Cerebellar cortex (tissue), 1 donor: ENCODE data around the gene MARK2.

ENCODE experiments used
- DNase-seq: peaks from one replicate; pipeline ENCODE4 v3.0.0-alpha.2; 2015; ENCODE audit warnings: low spot score

The MARK2 gene

DNA sequence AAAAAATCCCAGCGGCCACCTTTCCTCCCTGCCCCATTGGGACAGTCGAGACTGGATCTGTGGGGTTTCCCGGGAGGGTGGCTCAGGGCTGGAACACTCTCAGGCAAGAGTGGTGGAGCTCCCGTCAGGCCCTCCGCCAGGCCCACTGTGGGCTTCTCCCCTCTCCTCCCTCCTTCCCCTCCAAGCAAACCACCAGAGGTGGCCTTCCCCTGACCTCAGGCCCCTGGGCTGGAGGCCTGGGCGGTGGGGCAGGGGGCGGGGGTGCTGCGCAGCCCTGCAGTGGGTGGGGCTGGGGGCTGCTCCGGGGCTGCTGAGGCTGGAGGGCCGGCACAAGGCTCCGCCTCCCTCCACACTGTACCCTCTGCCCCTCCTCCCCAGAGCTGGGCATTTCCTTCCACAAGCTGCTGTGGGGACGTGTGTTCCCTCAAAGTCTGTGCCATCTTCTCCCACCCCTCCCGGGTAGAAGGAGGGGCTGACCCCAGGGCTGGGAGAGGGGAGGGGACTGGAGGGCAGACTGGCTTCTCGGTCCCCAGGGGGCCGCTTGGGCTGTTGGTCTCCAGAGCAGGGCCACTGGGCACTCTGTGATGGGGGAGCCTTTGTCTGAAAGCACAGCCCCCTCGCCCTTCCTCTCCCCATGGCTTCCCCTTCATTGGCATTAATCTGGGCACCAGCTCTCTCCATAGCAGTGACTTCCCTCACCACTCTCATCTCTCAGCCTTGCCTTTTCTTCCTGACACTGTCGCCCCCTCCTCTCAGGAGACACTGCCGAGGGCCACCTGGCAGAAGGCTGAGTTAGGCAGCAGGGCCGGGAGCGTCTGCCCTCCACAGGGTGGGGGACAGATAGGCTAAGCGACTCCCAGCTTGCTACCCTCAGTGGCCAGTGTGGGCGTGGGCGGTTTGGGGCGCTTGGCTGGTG lies 70.9 kb downstream of the MARK2 start:
- DNase-seq = peak; percentile 40

DNA sequence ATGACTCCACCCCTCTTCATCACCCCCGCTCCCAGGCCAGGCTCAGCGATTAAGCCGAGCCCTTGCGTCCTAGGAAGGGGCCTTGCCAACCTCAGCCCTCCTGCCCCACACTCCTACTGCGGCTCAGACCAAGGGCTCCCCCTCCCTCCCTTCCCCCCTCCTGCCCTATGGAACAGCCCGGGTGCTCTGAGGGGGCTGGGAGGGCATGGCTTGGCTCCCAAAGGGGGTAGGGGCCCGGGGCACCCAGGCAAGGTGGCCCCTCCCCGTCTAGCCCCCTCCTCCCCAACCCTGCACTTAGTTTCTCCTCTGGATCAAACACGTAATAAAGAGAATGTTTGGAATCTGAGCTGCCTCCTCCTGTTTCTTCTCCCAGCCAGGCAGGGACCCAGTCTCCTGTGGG lies 71.8 kb downstream of the MARK2 start:
- DNase-seq = no peak

DNA sequence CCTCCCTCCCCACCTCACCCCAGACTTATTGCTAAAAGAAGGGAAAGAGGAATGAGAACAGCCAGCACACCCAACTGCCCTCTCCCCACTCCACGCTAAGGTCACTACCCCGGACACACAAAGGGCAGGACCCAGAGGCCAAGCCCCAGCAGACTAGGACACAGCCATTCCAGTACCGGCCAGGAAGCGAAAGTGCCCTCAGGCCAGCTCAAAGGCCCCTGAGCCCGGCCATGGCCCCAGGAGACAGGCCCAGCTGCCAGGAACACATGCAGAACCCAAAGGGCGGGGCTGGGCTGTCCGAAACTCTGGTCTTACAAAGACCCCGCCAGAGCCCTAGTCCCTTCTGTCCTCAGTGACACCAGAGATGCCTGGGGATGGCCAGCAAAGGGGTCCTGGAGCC lies 72.5 kb downstream of the MARK2 start:
- DNase-seq = peak; percentile 31

DNA sequence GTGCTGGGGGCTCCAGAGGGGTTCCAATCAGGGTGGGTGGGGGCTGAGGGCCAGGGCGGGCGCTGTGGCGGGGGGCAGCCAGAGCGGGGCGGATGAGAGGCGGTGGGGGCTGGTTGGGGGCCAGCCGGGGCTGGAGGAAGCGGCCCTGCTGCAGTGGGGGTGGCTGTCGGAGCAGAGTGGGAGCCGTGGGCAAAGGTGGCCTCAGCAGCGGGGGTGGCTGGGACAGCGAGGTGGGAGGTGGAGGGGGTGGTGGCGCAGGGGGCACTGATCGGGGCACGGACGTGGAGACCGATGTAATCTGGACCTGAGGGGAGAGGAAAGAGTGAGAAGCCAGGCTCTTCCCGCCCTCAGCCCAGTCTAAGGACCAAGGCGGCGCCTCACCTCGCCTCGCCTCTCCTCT lies 73.0 kb downstream of the MARK2 start:
- DNase-seq = no peak

DNA sequence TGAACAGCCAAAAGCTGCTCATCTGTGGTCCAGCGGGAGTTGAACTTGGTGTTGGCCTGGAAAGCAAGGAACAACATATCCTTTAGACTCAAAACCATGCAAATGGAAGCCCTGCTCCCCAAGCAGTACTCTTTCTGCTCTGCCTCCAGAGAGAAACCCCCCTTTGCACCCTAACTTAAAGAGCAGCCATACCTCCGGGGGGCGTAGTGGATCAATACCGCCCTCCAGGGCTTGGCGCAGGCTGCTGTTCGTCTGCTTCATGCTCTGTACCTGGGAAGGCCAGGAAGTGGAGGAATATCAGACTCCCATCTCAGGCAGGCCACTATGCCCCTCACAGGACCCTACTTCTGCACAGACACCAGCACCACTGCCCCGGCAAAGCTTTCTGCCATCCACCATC lies 73.8 kb downstream of the MARK2 start:
- no peak for DNase-seq

DNA sequence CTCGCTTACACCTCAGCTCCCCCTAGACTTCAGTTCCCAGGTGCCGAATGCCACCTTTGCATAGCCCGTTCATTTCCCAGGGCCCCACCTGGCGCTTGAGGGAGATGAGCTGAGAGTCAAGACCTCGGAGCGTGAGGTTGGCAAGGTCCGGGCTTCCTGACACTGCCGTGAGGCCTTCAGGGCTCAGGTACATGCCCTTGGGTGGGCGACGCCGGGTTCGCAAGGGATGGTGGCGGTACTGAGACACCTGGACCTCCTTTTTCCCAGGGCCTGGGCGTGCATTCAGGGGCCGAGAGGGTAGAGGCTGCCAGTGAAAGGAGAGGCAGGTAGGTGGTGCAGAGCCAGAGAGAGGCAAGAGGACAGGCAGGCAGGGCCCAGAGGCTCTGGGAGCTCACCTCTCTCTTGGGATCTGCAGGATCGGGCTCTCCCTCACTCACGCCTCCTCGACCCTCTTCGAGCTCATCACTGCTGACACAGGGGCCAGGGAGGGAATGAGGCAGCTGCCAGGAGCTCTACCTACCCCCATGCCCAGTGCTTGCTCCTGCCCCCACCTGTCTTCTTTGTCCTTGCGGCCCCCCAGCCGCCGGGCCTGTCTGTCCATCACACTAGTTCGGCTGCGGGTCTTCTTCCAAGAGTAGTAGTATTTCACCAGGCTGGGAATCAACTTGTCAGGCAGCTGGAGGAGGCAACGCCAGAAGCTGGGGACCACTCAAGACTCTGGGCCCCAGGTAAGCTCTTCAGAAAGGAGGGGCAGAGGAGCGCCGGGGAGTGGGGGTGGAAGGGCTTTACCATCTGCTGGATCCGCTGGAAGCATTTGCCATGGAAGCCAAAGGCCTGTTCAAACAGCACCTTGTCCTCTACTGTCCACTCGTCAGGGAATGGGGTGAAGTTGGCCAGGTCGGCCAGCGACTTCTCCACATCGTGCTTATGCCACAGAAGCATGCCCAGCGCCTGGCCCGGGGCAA lies 75.2 kb downstream of the MARK2 start:
- no peak for DNase-seq

DNA sequence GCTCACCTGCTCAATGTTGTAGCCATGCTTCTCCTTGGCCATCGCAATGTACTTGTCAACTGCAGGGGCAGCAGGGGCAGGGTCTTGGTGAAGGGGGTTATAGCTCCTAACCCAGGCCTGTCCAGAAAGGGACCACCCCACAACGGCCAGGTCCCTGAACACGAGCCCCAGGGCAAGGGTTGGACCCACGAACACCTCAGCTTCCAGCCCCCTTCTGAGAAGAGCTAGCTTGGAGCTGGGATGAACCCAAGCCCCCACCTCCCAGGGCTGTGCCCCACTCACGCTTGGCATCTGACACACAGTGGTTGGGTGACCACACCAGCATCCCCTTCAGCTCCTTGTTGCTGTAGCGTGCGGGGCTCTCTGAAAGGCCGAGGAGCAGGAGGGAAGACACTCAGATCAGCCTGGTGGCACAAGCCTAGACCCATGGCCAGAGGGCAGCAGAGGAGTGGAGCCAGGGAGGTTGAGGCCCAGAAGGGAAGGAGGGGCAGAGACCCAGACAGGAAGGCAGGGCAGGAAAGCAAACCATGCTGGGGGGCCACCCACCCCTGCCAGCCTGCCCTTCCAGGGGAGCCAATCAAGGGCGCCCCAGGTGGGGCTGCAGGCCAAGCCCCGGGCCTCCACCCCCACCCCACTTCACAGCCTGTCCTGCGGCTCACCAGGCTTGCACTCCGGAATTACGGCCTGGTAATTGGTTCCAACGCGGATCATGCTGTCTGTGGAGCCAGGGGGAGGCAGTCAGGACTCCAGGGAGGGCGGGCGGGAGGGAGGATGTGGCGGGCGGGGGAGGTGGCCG lies 76.2 kb downstream of the MARK2 start:
- DNase-seq = peak; percentile 37

DNA sequence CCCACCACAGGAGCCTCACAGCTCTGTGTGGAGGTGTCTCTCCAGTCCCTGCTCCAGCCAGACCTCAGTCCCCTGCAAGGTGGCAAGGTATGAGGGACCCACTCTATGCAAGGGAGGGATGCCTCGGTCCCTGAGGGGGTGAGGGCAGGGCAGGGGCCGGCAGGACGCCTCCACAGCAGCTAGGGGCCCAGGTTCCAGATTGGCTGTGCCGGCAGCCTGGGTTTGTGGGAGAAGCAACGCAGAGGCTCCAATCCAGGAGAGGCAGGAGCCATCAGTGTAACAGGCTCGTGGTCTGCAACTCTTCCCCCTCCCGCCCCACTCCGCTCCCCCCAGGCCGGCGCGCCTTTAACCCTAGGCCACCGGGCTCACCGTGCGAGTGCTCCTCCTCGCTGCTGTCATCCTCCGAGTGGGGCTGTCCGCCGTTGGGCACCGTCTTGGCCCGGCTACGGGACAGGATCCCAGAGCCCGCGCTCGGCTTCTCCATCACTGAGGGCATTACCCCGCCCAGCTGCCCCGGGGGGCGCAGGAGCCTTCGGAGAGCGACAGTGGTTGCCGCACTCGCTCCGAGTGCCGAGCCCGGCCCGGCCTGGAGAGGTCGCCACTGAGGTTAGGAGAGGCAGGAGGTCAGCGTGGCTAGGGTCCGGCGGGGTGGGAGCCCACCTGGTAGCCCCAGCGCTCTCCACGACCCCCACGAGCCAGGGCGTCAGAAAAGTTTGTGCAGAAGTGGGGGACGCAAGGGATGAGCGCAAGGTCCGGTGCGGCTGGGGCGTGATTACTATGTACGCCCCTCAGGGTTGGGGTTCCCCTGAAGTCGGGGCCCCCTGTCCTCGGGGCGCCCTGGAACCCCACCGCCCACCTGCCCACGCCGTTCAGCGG lies 77.3 kb downstream of the MARK2 start:
- peak; percentile 63 for DNase-seq

DNA sequence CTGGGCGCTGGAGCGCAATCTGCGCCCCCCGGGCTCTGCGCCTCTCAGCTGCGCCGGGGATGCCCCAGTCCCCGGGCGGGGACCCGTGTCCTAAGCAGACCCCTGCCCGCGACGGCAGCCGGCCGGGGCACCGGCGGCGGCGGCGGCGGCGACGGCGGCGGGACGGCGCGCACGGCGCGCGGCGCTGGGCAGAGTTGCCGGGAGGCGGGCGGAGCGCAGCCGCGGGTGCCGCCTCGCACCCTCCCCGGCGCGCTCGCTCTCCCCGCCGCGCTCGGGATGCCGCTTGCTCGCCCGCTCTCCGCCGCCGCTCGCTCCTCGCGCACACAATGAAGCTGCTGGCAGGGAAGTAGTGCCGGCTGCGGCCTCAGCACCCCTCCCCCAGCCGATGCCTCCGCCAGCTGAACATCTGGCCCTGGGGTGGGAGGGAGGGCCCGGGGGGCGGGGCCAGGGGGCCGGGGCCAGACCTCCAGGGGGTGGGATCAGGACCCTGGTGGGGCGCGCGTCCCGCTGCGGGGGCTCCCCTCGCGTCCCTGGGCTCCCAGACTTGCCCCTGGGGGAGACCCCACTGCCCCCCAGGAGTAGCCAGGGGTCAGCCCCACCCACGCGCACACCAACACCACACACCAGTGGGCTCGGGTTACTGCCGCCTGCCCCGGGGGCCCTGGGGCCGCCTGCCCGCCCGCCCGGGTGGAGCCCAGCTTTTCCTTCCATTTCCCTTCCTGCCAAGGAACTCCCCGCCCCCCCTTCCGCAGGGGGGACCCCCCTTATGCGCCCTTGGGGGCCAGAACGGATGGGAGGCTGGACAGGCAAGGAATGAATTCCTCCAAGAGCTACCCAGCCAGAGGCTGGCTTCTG lies 78.2 kb downstream of the MARK2 start, which contains the start of gene RCOR2:
RCOR2 (minus strand) TSS at position 328 of the 855 bp plus-strand sequence. CDS start 708 bp downstream, outside the sequence.
- peak; percentile 72 for DNase-seq

DNA sequence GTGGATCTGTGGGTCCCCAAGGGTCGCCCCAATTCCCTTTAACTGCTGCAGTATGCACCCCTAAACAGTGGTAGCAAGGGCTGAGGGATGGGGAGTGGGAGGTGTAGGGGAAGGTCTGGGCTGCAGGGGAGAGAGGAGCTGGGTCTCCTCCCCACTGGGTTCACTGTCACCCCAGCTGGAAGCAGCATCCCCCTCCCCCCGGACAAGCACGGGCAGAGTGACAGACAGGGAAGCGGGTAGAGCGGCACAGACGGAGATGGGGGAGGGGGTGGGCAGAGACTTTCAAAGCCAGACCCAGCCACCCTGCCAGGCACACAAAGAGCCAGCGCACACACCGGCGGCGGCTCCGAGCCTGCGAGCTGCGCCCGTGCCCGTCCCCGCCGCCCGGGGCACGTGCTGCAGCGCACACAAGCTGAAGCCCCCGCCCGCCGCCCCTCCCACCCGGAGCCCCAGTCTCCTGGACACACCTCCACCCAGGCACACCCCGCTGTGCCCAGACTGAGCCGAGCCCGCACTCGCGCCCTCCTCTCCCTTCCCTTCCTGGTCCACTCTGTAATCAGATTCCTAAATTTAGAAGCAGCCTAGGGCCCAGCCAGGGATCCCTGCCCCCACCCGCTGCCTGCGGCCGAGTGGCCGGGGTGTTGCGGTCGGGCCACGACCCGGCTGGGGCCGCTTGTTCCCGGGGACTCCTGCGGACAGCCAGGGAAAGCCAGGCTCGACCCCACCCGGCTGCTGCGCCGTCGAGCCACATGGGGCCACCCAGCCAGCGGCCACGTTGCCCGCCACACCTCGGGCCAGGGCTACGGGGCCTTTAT lies 79.0 kb downstream of the MARK2 start:
- peak; percentile 83 for DNase-seq

DNA sequence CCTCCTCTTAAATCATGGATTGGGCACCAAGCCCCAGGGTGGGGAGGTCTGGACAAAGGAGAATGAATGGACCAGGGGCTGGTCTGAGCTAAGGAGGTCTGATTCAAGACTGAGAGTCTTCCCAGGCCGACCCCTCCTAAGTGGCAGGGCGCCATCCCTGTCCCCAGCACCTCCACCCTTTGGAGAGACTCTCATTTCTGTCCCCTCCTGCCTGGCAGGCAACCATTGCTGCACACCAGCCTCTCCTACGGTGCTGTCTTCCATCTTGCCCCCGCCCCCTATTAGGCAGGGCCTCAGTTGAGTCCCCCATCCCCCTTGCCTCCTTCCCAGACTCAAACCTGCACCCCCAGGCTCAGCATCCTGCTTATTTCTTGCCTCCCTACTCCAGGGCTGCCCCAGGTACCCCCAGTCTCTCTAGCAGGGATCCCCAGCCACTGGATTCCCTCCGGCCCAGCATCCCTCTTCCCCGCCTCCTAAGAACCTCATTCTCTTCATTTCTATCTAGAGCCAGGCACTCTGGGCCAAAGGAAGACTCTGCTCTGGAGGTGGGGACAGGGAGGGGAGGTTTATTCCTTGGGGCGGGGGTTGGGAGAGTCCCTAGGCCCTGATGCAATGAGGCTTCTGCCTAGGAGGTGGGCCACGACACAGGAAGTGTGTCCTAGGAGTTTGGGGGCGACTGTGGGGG lies 79.7 kb downstream of the MARK2 start:
- peak; percentile 78 for DNase-seq

DNA sequence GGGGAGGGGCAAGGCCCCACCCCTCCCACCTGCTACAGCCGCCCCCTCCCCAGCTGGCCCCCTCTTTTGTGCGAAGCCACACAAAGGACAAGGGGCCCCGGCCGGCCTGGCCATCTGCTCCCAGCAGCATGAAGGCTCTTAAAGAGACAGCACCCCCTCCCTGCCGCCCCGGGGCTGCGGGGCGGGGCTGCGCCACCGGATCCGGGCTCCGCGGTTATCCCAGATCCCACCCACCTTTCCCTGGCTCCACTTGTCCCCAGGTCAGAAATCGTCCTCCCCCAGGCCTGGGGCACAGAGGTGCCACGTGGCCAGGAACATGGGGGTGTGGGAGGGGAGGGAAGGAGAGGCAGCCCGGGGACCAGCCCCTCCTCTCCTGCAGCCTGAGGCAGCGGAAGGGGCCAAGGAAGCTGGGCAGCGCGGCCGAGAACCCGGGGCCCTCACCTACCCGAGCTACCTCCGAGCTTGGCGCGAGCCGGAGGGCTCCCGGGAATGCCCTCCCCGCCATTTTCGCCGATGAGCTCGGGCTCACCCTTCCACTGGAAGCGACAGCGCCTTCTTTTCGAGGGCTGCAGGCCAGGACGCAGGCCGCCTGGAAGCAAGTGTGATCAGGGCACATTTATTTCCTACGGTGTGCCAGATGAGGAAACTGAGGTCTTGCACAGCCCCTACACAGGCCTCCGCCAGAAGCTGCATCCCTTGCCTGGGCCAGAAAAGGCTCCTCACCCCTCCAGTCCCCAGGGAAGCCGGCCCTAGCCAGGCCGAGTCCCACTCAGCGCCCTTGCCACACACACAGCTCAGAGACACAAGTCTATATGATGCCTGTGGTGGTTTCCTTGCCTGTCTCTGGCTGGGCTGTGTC lies 80.6 kb downstream of the MARK2 start:
- DNase-seq = peak; percentile 82

DNA sequence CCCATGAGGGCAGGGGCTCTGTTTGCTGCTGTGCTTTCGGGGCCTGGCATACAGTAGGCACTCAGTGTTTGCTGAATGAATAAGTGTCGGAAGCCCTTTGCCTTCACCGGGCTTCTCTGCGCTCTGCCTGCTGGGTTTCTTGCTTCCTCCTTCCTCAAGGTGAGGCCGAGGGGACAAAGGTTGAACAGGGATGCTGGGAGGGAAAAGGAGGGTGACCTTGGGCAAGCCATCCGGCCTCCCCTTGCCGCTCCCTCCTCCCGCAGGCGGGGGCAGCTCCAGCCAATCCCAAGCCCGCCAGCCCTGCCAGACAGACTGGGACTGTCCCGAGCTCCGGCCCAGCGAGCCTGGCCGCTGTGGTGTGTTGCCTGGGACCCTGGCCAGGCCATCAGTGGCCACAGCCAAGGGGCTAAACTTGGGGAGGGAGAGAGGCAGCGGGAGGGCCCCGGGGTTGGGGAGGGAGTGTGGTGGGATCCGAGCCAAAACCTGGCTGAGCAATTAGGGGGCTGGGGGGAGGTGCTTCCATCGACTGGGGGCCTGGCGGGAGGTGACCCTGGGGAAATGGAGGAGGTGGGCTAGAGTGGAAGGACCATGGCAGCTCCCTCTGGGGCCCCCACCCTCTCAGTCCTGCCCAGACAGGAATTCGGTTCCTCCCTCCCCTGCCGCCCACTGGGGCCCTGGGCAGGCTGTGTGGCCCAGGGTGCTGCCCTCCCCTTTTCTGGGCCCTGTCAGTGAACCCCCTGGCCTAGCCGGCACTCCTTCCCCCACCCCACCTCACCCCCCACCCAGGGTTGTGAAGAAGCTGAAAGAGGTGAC lies 81.4 kb downstream of the MARK2 start:
- DNase-seq = peak; percentile 68

DNA sequence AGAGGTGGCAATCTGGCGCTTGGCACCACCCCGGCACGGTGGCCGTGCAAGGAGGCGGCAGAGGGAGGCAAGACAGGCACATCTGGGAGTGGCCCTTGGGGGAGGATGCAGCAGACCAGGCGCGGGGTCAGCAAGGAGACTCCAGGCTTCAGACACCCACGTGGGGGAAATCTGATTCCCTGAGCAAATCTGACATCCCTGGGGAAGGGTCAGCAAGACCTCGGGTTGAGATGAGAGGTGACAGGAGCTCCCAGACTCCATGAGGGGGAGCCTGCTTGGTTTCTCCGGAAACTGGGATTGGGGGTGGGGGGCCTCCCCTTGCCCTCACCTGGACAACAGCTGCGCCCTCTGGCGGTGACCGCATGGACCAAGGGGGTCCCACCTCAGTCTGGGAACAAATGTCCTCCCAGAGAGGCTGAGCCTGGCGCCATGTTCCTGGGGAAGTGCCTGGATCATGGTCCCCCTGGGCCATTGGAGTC lies 82.1 kb downstream of the MARK2 start:
- peak; percentile 48 for DNase-seq

DNA sequence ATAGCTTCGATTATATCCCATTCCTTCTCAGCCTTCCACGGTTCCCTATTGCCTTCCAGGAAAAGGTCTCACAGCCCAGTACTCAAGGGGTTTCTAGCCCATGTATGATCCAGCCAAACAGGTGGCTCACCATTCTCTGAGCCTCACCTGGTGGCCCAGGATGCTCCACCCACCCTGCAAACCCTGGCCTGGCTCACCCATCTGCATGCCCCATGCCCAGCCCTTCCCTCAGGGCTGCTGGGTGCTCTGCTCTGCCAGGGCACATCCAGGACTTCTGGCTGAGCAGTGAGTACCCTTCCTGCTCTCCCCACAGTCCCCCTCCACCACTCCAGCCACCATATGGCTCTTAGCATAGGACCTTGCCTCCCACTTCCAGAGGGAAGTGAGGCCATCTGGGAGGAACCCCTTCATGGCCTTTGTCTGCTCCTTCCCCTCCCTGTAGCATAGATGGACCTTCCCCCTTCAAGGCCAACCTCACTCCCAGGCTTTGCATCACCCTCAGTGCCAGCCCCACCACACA lies 83.8 kb downstream of the MARK2 start:
- no peak for DNase-seq

DNA sequence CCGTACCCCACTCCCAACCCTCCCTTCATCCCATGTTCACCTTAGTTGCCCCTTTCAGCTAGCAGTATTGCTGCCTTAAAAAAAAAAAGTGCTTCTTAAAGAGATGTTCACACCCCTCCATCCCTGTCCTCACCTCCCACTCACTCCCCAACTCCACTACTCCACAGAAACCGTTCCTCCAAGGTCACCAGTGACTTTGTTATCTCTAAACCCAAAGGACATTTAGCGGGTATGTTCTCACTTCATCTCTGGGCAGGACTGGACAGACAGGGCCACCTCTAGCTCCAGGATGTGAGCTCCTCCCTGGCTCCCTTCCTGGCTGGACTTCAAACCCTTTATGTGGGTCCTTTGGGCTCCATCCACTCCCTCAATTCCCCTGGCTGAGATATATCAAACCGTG lies 84.4 kb downstream of the MARK2 start:
- no peak for DNase-seq
